A549 treated with CORT108297 at 1 μM for 4 hours (cell line): ENCODE measurements around the gene LRRC47. TPM values are rescaled to one million over a fixed set of nuclear protein-coding genes. Genes with fewer than 3 reads are reported as not detected.

ENCODE experiments used
- total RNA-seq: library from RNA; stranded (reverse); fragments of 200-300 nt; extraction: Qiagen RNA extraction; gene quantifications from 5 replicates; pipeline ENCODE4 v1.2.3, GENCODE V29; 2022

Gene LRRC47
- total RNA-seq = 29.7 to 38.3 TPM (median 32.6 TPM) in 5 replicates

DNA sequence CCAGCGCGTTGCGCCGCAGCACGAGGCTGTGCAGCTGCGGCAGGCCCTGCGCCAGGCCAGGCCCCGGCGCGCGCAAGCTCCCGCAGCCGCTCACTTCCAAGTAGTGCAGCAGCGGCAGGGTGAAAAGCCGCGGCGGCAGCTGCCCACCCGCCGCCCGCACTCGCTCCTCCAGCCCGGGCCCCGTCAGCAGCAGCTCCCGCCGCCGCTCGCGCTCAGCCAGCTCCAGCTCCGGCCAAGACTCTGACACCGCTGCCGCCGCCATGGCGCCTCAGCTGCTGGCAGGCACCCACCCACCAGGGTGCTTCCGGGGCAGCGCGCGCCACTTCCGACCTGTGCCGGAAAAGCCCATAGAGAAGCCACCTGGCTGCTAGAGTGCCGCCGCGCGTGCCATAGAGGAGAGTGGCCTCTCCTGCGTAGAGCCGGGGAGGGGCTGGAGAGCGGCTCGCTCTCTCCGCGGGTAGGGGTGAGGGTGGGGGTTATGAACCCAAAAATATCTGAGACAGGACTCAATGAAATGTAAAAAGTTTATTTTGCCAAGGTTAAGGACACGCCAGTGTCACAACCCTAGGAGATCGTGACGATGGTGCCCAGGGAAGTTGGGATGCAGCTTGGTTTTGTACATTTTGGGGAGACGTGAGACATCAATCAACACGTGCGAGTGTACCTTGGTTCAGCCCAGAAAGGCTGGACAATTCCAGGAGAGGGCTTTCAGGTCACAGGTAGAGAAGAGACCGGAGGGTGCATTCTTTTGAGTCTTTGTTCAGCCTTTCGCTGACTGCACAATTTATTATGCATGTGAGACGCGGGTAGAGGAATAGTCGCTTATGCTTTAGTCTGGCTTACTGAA lies at the start of gene LRRC47:
LRRC47 (minus strand) TSS at position 284 of the 847 bp plus-strand sequence; CDS start at position 262, 22 bp downstream.

GRCh38 chr1:3772715-3773571 lies 23.4 kb downstream of the LRRC47 start, which contains the start of gene SMIM1:
Gene SMIM1 (plus strand): TSS chr1:3772749. CDS start chr1:3775374, 2,625 bp downstream.

DNA sequence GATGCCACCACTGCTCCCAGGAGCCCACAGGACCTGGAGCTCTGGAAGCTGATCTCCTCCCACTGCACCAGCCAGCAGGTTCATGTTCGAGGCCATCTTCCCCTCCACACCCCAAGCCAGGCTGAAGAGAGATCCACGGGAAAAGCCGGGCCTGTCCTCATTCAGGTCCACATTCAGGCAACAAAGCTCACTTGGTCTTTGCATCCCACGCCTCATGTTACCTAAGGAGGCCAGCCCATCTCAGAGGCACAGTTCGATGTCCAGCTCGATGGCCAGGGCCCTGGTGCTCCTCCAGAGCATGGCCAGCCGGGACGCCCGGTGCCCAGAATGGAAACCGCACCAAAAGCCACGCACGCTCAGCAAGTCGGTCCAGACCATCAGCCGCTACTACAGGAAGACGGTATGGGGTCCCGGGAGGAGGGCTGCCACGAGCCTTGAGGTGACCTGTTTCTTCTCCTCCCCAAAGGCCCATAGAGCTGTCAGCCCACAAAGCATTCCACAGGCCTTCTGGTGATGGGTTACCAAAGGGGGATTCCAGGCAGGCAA lies 43.8 kb downstream of the LRRC47 start, which contains the start of gene CCDC27:
CCDC27 (plus strand) TSS at position 51 of the 546 bp plus-strand sequence; CDS start at position 83, 32 bp downstream.

Other genes starting within 250 kb of the LRRC47 start
- gene MEGF6, start 185.0 kb downstream of the LRRC47 start, total RNA-seq = 7.6 to 15.3 TPM (median 13.2 TPM) in 5 replicates
- 23.6 to 29.4 TPM (median 27.2 TPM) in 5 replicates for gene TPRG1L, start 171.5 kb downstream of the LRRC47 start, total RNA-seq
- gene WRAP73, start 146.4 kb downstream of the LRRC47 start, total RNA-seq = 15.9 to 21.7 TPM (median 21.0 TPM) in 5 replicates
- 0.31 to 0.65 TPM (median 0.55 TPM) in 5 replicates for gene TP73, start 144.0 kb downstream of the LRRC47 start, total RNA-seq
- not detected in 5 replicates for gene CCDC27, start 44.0 kb downstream of the LRRC47 start, total RNA-seq
- 1.4 to 2.8 TPM (median 1.7 TPM) in 5 replicates for gene SMIM1, start 23.7 kb downstream of the LRRC47 start, total RNA-seq
- 14.6 to 21.4 TPM (median 16.8 TPM) in 5 replicates for gene CEP104, start 60.7 kb upstream of the LRRC47 start, total RNA-seq
- gene DFFB, start 61.0 kb upstream of the LRRC47 start, total RNA-seq = 2.7 to 4.2 TPM (median 3.7 TPM) in 5 replicates
- gene C1orf174, start 103.8 kb upstream of the LRRC47 start, total RNA-seq = 22.9 to 25.9 TPM (median 24.8 TPM) in 5 replicates